Skeletal muscle tissue (tissue), 4 donors: ENCODE data around the gene SCLY. TPM values are rescaled to one million over a fixed set of nuclear protein-coding genes. Genes with fewer than 3 reads are reported as not detected.

ENCODE experiments used
- H3K27ac ChIP-seq: one replicate; pipeline ENCODE4 v1.7.0; 2013; ENCODE audit warnings: mild to moderate bottlenecking, low read depth, low read length, inconsistent platforms
- H3K27me3 ChIP-seq, 3 donors: one replicate each; pipeline ENCODE4 v1.7.0; 2013; ENCODE audit warnings: low read length in 3 of 3; ENCODE audit not compliant: control insufficient read depth in 3 of 3, insufficient read depth in 3 of 3
- H3K36me3 ChIP-seq, 3 donors: one replicate each; pipeline ENCODE4 v1.7.0; 2013; ENCODE audit warnings: low read length in 3 of 3; ENCODE audit not compliant: control insufficient read depth in 3 of 3, insufficient read depth in 3 of 3
- H3K4me1 ChIP-seq, 3 donors: one replicate each; pipeline ENCODE4 v1.7.0; 2013; ENCODE audit warnings: low read length in 3 of 3, mild to moderate bottlenecking in 3 of 3; ENCODE audit not compliant: control insufficient read depth in 3 of 3, insufficient read depth in 3 of 3
- H3K4me3 ChIP-seq, 3 donors: one replicate each; pipeline ENCODE4 v1.7.0; 2013; ENCODE audit warnings: low read length in 3 of 3
- H3K9ac ChIP-seq, 3 donors: one replicate each; pipeline ENCODE4 v1.7.0; 2013; ENCODE audit warnings: low read length in 3 of 3, mild to moderate bottlenecking in 3 of 3, moderate library complexity in 2 of 3, low read depth in 1 of 3
- H3K9me3 ChIP-seq, 3 donors: one replicate each; pipeline ENCODE4 v1.7.0; 2013; ENCODE audit warnings: low read length in 3 of 3; ENCODE audit not compliant: control insufficient read depth in 3 of 3
- total RNA-seq: library from RNA; depleted of rRNA; stranded (reverse); fragments of >200 nt; gene quantifications from one replicate; pipeline ENCODE4 v1.2.3, GENCODE V29; 2014
- donor health status: Osteomylitis.

Gene SCLY
- total RNA-seq, 1 donor from 2014 or later = 11.5 TPM

GRCh38 chr2:238138331-238139195 is 77.8 kb downstream of the SCLY start, which contains the start of gene KLHL30:
Gene KLHL30 (plus strand): TSS chr2:238138668. CDS start chr2:238140755, 2,087 bp downstream.
- H3K36me3 ChIP-seq = peaks cover 8 to 19% (median 17%) of the 10 kb centered on the region in 3 donors
- H3K9ac ChIP-seq = peak within 1 kb of the TSS; percentile 83 to 98 (median 91)
- H3K4me1 ChIP-seq = peaks cover 65 to 87% (median 85%) of the 10 kb centered on the region in 3 donors
- H3K4me3 ChIP-seq = peak within 1 kb of the TSS; percentile 65 to 87 (median 76)
- H3K9me3 ChIP-seq = no peaks in the 10 kb centered on the region
- H3K27ac ChIP-seq = peak within 1 kb of the TSS; percentile 94
- no peaks in the 10 kb centered on the region for H3K27me3 ChIP-seq

- Histone ChIP-seq H3K36me3 (peaks cover 8 to 19% (median 17%) of the 10 kb centered on the region in 3 donors), H3K9me3 (no peaks in the 10 kb centered on the region), H3K9ac (peak overlapping the region; percentile 83 to 98 (median 91)), H3K4me1 (peaks cover 68 to 94% (median 86%) of the 10 kb centered on the region in 3 donors), H3K27me3 (no peaks in the 10 kb centered on the region), H3K27ac (peak overlapping the region; percentile 94), H3K4me3 (peak overlapping the region; percentile 65 to 87 (median 76))
Measured at GRCh38 chr2:238139196-238140039, 78.6 kb downstream of the SCLY start.

- peaks cover 68 to 98% (median 84%) of the 10 kb centered on the region in 3 donors for H3K4me1 ChIP-seq
- H3K27me3 ChIP-seq = no peaks in the 10 kb centered on the region
- H3K27ac ChIP-seq = peak overlapping the region; percentile 94
- peak overlapping the region in 2 of 3 donors; percentile 83 to 98 for H3K9ac ChIP-seq
- H3K9me3 ChIP-seq = no peaks in the 10 kb centered on the region
- peaks cover 8 to 19% (median 17%) of the 10 kb centered on the region in 3 donors for H3K36me3 ChIP-seq
- peak overlapping the region; percentile 65 to 87 (median 76) for H3K4me3 ChIP-seq
Measured at GRCh38 chr2:238140040-238140439, 79.2 kb downstream of the SCLY start.

GRCh38 chr2:238140721-238141540 is 80.1 kb downstream of the SCLY start:
- Histone ChIP-seq H3K36me3 (peaks cover 8 to 22% (median 17%) of the 10 kb centered on the region in 3 donors), H3K27me3 (no peaks in the 10 kb centered on the region), H3K9ac (peak overlapping the region in 1 of 3 donors; percentile 98), H3K27ac (no peak overlapping the region), H3K4me1 (peaks cover 64 to 98% (median 75%) of the 10 kb centered on the region in 3 donors), H3K4me3 (peak overlapping the region in 2 of 3 donors; percentile 72 to 76), H3K9me3 (no peaks in the 10 kb centered on the region)

- Histone ChIP-seq H3K27ac (peak overlapping the region; percentile 86), H3K4me3 (peak overlapping the region; percentile 55 to 76 (median 72)), H3K27me3 (no peaks in the 10 kb centered on the region), H3K9me3 (no peaks in the 10 kb centered on the region), H3K4me1 (peaks cover 60 to 91% (median 69%) of the 10 kb centered on the region in 3 donors), H3K9ac (peak overlapping the region; percentile 70 to 87 (median 73)), H3K36me3 (peaks cover 8 to 23% (median 17%) of the 10 kb centered on the region in 3 donors)
Measured at GRCh38 chr2:238141541-238142318, 80.9 kb downstream of the SCLY start.

- Histone ChIP-seq H3K27me3 (no peaks in the 10 kb centered on the region), H3K27ac (peak overlapping the region; percentile 86), H3K4me3 (peak overlapping the region; percentile 55 to 76 (median 72)), H3K36me3 (peaks cover 8 to 23% (median 17%) of the 10 kb centered on the region in 3 donors), H3K9me3 (no peaks in the 10 kb centered on the region), H3K9ac (peak overlapping the region; percentile 70 to 87 (median 73)), H3K4me1 (peaks cover 52 to 90% (median 61%) of the 10 kb centered on the region in 3 donors)
Measured at GRCh38 chr2:238142382-238143205, 81.8 kb downstream of the SCLY start.

GRCh38 chr2:238143239-238143951 is 82.6 kb downstream of the SCLY start:
- Histone ChIP-seq H3K9ac (peak overlapping the region in 2 of 3 donors; percentile 73 to 87), H3K36me3 (peaks cover 8 to 23% (median 17%) of the 10 kb centered on the region in 3 donors), H3K4me1 (peaks cover 44 to 82% (median 53%) of the 10 kb centered on the region in 3 donors), H3K9me3 (no peaks in the 10 kb centered on the region), H3K4me3 (peak overlapping the region in 2 of 3 donors; percentile 72 to 76), H3K27ac (peak overlapping the region; percentile 86), H3K27me3 (no peaks in the 10 kb centered on the region)

GRCh38 chr2:238144262-238144661 is 83.5 kb downstream of the SCLY start:
- H3K36me3 ChIP-seq = peaks cover 10 to 25% (median 17%) of the 10 kb centered on the region in 3 donors
- no peaks in the 10 kb centered on the region for H3K27me3 ChIP-seq
- H3K4me3 ChIP-seq = no peak overlapping the region
- peaks cover 50 to 81% (median 55%) of the 10 kb centered on the region in 3 donors for H3K4me1 ChIP-seq
- H3K27ac ChIP-seq = peak overlapping the region; percentile 86
- H3K9ac ChIP-seq = peak overlapping the region in 2 of 3 donors; percentile 45 to 73
- H3K9me3 ChIP-seq = no peaks in the 10 kb centered on the region
